Activated CD4-positive, CD25-positive, alpha-beta regulatory T cell treated with anti-CD3 and anti-CD28 coated beads, Interleukin-2, amount 50 U/mL, for 16 hours (primary cell): Measurements from ENCODE around the gene RBM17.
"Not testable (repeated sequence)": the region's sequence is repeated elsewhere in the genome, so short reads cannot be mapped to it uniquely, and the experiment has no call there.

Experiments
- DNase-seq: peaks from one replicate; pipeline ENCODE4 v3.0.0-alpha.2; 2020; ENCODE audit warnings: low read depth, low spot score

The RBM17 gene

GRCh38 chr10:6134099-6134823 is 45.4 kb downstream of the RBM17 start:
- DNase-seq, result no peak

GRCh38 chr10:6135039-6135438 is 46.2 kb downstream of the RBM17 start:
- no peak for DNase-seq

GRCh38 chr10:6135589-6136168 is 46.8 kb downstream of the RBM17 start:
- no peak for DNase-seq

GRCh38 chr10:6136215-6137201 is 47.7 kb downstream of the RBM17 start:
- no peak for DNase-seq

- DNase-seq, result no peak
Measured at GRCh38 chr10:6138456-6138855, 49.6 kb downstream of the RBM17 start.

- no peak for DNase-seq
Measured at GRCh38 chr10:6139470-6139869, 50.6 kb downstream of the RBM17 start.

GRCh38 chr10:6140141-6140841 is 51.5 kb downstream of the RBM17 start:
- no peak for DNase-seq

GRCh38 chr10:6140965-6141295 is 52.1 kb downstream of the RBM17 start:
- no peak for DNase-seq

GRCh38 chr10:6141296-6142151 is 52.7 kb downstream of the RBM17 start:
- no peak for DNase-seq

- not testable (repeated sequence) for DNase-seq
Measured at GRCh38 chr10:6142186-6142585, 53.4 kb downstream of the RBM17 start.

- DNase-seq, result no peak
Measured at GRCh38 chr10:6142644-6143043, 53.8 kb downstream of the RBM17 start.

- no peak for DNase-seq
Measured at GRCh38 chr10:6143181-6143580, 54.3 kb downstream of the RBM17 start.

- DNase-seq, result peak; percentile 76
Measured at GRCh38 chr10:6144406-6145165, 55.8 kb downstream of the RBM17 start.

- no peak for DNase-seq
Measured at GRCh38 chr10:6145166-6145987, 56.5 kb downstream of the RBM17 start.

GRCh38 chr10:6146013-6146785 is 57.4 kb downstream of the RBM17 start:
- DNase-seq, result no peak

GRCh38 chr10:6146921-6147320 is 58.1 kb downstream of the RBM17 start:
- DNase-seq, result no peak

- DNase-seq, result no peak
Measured at GRCh38 chr10:6148251-6148701, 59.4 kb downstream of the RBM17 start.

GRCh38 chr10:6148908-6149307 is 60.1 kb downstream of the RBM17 start:
- no peak for DNase-seq
